Right lung (tissue), 5 donors: ENCODE measurements around the gene SOX8. TPM values are rescaled to one million over a fixed set of nuclear protein-coding genes. Genes with fewer than 3 reads are reported as not detected.

ENCODE experiments used
- DNase-seq, 2 donors: peaks; one replicate each; pipeline ENCODE4 v3.0.0-alpha.2; 2013
- polyA plus RNA-seq, 5 donors: library from polyadenylated mRNA; unstranded; fragments of 120-200 nt; gene quantifications; one replicate each; pipeline versions ENCODE4 v1.2.1 to v1.2.3, GENCODE V29; 2013; ENCODE audit warnings: inconsistent platforms in 1 of 5, low replicate concordance in 1 of 5; ENCODE audit not compliant: insufficient read length in 5 of 5, insufficient read depth in 1 of 5

Gene SOX8
- polyA plus RNA-seq, 5 donors = 1.9 to 6.5 (median 2.8) TPM

- no peak for DNase-seq
These were observed 9.1 kb upstream of the SOX8 start for GRCh38 chr16:972316-973002.

GRCh38 chr16:973366-973765 lies 8.2 kb upstream of the SOX8 start:
- no peak for DNase-seq

GRCh38 chr16:974001-974601 lies 7.5 kb upstream of the SOX8 start:
- DNase-seq = no peak

GRCh38 chr16:974611-975261 lies 6.8 kb upstream of the SOX8 start:
- DNase-seq = no peak

GRCh38 chr16:975291-975690 lies 6.3 kb upstream of the SOX8 start:
- DNase-seq = no peak

- no peak for DNase-seq
These were observed 5.1 kb upstream of the SOX8 start for GRCh38 chr16:976389-976931.

GRCh38 chr16:977081-977701 lies 4.4 kb upstream of the SOX8 start:
- DNase-seq = no peak

GRCh38 chr16:977896-978295 lies 3.7 kb upstream of the SOX8 start:
- no peak for DNase-seq

- DNase-seq = no peak
These were observed 3.2 kb upstream of the SOX8 start for GRCh38 chr16:978403-978802.

GRCh38 chr16:979147-979546 lies 2.4 kb upstream of the SOX8 start:
- DNase-seq = no peak

- no peak for DNase-seq
These were observed 1.5 kb upstream of the SOX8 start for GRCh38 chr16:979859-980594.

- no peak for DNase-seq
These were observed 1.0 kb upstream of the SOX8 start for GRCh38 chr16:980595-980854.

- no peak for DNase-seq
These were observed 824 bp downstream of the SOX8 start for GRCh38 chr16:982145-983043.

GRCh38 chr16:983044-984030 lies 1.8 kb downstream of the SOX8 start:
- no peak for DNase-seq

GRCh38 chr16:984121-984694 lies 2.6 kb downstream of the SOX8 start:
- no peak for DNase-seq

- no peak for DNase-seq
These were observed 3.4 kb downstream of the SOX8 start for GRCh38 chr16:984736-985636.

GRCh38 chr16:985646-986400 lies 4.3 kb downstream of the SOX8 start:
- DNase-seq = no peak

- no peak for DNase-seq
These were observed 4.8 kb downstream of the SOX8 start for GRCh38 chr16:986411-986810.
